PC-9 (cell line): ENCODE data around the gene KRT4.

Source experiments
- EZH2 ChIP-seq: fragments of 200-600 bp; sonication (generic); IDR thresholded peaks from 2 replicates; pipeline ENCODE4 v1.8.0; 2017; ENCODE audit warnings: antibody characterized with exemption, low read depth
- TF ChIP-seq, protein P1 (sequence below): fragments of 200-600 bp; sonication (generic); conservative IDR thresholded peaks from 2 replicates; pipeline ENCODE4 v1.6.1; 2017; ENCODE audit warnings: mixed run types, antibody characterized with exemption, mild to moderate bottlenecking, moderate library complexity

DNA sequence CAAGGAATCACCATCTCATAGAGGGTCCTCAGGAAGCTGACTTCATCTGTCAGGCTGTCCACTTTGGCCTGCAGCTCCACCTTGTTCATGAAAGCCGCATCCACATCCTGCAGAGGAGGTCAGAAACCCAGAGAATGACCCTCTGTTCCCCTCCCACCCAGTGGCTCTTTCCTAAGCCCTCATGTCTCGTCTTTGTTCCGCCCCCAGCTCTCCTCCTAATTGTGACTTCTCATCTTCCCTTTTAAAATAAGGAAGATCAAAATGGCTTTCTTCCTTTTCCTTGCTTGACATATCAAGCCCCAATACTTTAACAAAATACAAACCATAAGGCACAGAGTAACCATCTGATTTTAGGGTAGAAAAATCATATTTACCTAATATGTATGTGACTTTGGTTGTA, 41.1 kb downstream of the KRT4 start:
- TF ChIP-seq, protein P1, sequence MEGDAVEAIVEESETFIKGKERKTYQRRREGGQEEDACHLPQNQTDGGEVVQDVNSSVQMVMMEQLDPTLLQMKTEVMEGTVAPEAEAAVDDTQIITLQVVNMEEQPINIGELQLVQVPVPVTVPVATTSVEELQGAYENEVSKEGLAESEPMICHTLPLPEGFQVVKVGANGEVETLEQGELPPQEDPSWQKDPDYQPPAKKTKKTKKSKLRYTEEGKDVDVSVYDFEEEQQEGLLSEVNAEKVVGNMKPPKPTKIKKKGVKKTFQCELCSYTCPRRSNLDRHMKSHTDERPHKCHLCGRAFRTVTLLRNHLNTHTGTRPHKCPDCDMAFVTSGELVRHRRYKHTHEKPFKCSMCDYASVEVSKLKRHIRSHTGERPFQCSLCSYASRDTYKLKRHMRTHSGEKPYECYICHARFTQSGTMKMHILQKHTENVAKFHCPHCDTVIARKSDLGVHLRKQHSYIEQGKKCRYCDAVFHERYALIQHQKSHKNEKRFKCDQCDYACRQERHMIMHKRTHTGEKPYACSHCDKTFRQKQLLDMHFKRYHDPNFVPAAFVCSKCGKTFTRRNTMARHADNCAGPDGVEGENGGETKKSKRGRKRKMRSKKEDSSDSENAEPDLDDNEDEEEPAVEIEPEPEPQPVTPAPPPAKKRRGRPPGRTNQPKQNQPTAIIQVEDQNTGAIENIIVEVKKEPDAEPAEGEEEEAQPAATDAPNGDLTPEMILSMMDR, result no peak
- TF ChIP-seq EZH2, result no peak
